Gastrocnemius medialis (tissue), 4 donors: ENCODE measurements around the gene MEIS2. TPM values are rescaled to one million over a fixed set of nuclear protein-coding genes. Genes with fewer than 3 reads are reported as not detected.

Experiments used
- ATAC-seq, 2 donors: fragments of 150-250 bp; one replicate each; pipeline ENCODE4 v1.9.1; 2016
- DNase-seq, 2 donors: peaks; one replicate each; pipeline ENCODE4 v3.0.0-alpha.2; 2019
- H3K27ac ChIP-seq, 4 donors: fragments of 200-600 bp; sonication (generic); 1 replicate in 1 of 4; 2 replicates in 3 of 4; pipeline ENCODE4 v1.5.1; 2016 to 2018; ENCODE audit warnings: mild to moderate bottlenecking in 2 of 4, moderate library complexity in 1 of 4
- H3K27me3 ChIP-seq, 3 donors: fragments of 200-600 bp; sonication (generic) in 2 of 3; 1 replicate in 1 of 3; 2 replicates in 2 of 3; pipeline versions ENCODE4 v1.5.1 to v1.6.0; 2016 to 2019; ENCODE audit warnings: mild to moderate bottlenecking in 1 of 3, moderate library complexity in 1 of 3
- H3K36me3 ChIP-seq, 2 donors: fragments of 200-600 bp; sonication (generic) in 1 of 2; one replicate each; pipeline ENCODE4 v1.5.1; 2017 to 2018
- H3K4me1 ChIP-seq, 2 donors: fragments of 200-600 bp; sonication (generic) in 1 of 2; one replicate each; pipeline ENCODE4 v1.5.1; 2016 to 2017; ENCODE audit warnings: mild to moderate bottlenecking in 2 of 2
- H3K4me3 ChIP-seq, 4 donors: fragments of 200-600 bp; sonication (generic) in 3 of 4; 1 replicate in 1 of 4; 2 replicates in 3 of 4; pipeline ENCODE4 v1.5.1; 2016 to 2019; ENCODE audit warnings: mild to moderate bottlenecking in 2 of 4
- H3K9me3 ChIP-seq, 3 donors: fragments of 200-600 bp; sonication (generic) in 2 of 3; 1 replicate in 1 of 3; 2 replicates in 2 of 3; pipeline ENCODE4 v1.5.1; 2016 to 2019
- CTCF ChIP-seq, 5 experiments: fragments of 450-650 bp in 3 of 5; fragments of 200-600 bp in 2 of 5; sonication (generic) in 2 of 5; IDR thresholded peaks in 4 of 5; conservative IDR thresholded peaks in 1 of 5; 1 replicate in 4 of 5; 2 replicates in 1 of 5; pipeline ENCODE4 v1.5.1; 2016 to 2019; ENCODE audit warnings: antibody characterized with exemption in 5 of 5, mild to moderate bottlenecking in 3 of 5, moderate library complexity in 3 of 5
- POLR2A ChIP-seq, 2 donors: fragments of 450-650 bp; IDR thresholded peaks; one replicate each; pipeline ENCODE4 v1.6.1; 2017; ENCODE audit warnings: antibody characterized with exemption in 2 of 2, mild to moderate bottlenecking in 2 of 2, moderate library complexity in 2 of 2
- in situ Hi-C, 4 donors: fragments of 200-750 bp; cut with MboI; loops; one replicate each; pipeline versions ENCODE4 v1.15.0 to v1.8.0; 2017; ENCODE audit warnings: low sequenced_read_pairs in 4 of 4
- intact Hi-C: fragments of 100-400 bp; cut with DNase I; formaldehyde crosslinking; loops from one replicate; pipeline ENCODE4 v1.15.1; 2023; ENCODE audit warnings: low total_unique reads
- total RNA-seq, 4 donors: library from RNA; depleted of rRNA; stranded (reverse); fragments of >200 nt; gene quantifications; one replicate each; pipeline versions ENCODE4 v1.1.0 to v1.2.3, GENCODE V29; 2016

Gene MEIS2
- total RNA-seq, 4 donors from 2014 or later, result 0.31 to 1.8 (median 0.40) TPM; not detected in 1

DNA sequence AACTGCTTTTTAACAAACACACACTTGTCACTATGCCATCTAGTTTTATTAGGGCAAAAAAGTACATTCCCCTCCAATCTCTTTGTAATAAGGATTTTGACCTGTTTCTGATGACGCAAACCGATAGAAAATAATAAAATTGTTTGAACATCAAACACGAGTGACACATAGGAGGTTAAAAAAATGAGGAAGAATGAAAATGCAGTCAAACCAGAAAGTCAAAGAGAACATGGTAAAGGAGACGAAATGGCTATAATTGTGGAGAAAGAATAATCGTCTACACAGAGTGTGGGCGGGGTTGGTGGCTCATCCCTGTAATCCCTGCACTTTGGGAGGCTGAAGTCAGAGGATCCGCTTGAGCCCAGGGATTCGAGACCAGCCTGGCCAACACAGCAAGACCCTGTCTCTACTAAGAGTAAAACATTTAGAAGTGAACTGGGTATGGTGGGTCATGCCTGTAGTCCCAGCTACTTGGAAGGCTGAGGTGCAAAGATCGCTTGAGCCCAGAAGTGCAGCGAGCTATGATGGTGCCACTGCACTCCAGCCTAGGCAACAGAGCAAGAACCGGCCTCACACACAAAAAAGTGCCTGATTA is 83.2 kb downstream of the MEIS2 start:
- DNase-seq, result no peak
- TF ChIP-seq CTCF (IDR thresholded peaks at IDR 0.05 in 4 of 5, conservative IDR thresholded peaks at IDR 0.05 in 1 of 5) (no peak), POLR2A (IDR thresholded peaks at IDR 0.05) (no peak)
- Histone ChIP-seq H3K4me1 (no peaks in the 10 kb centered on the region), H3K9me3 (no peaks in the 10 kb centered on the region), H3K27ac (no peak overlapping the region), H3K4me3 (no peak overlapping the region), H3K36me3 (no peaks in the 10 kb centered on the region), H3K27me3 (peaks cover 0 to 5% (median 3%) of the 10 kb centered on the region in 3 donors)
- ATAC-seq, result no peak
- in situ Hi-C loops (no loop called here), intact Hi-C loops (no loop called here)

DNA sequence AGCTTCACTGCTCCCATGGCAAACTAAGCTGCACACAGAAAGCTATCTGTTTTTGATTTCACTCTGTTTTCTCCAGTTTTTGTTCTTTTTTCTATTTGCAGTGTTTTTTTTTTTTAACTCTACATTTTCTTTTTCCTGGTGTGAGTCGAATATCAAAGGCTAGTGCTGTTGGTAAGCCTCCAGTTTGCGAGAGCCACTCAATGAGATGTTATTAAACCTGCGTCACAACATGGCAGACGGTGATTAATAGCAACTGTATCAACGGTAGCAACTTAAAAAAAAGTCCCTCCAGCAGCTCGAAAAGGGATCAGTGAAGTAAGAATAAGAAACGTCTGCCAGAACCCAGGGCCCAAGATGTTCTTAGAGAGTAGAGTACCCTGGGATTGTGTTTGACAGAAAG is 84.1 kb downstream of the MEIS2 start:
- intact Hi-C loops, result no loop called here
- Histone ChIP-seq H3K27ac (no peak overlapping the region), H3K36me3 (no peaks in the 10 kb centered on the region), H3K4me1 (no peaks in the 10 kb centered on the region), H3K9me3 (no peaks in the 10 kb centered on the region), H3K27me3 (peaks cover 0 to 5% (median 3%) of the 10 kb centered on the region in 3 donors), H3K4me3 (no peak overlapping the region)
- ATAC-seq, result no peak
- DNase-seq, result no peak
- TF ChIP-seq CTCF (IDR thresholded peaks at IDR 0.05 in 4 of 5, conservative IDR thresholded peaks at IDR 0.05 in 1 of 5) (no peak), POLR2A (IDR thresholded peaks at IDR 0.05) (no peak)
- in situ Hi-C loops, result no loop called here

- Histone ChIP-seq H3K36me3 (no peaks in the 10 kb centered on the region), H3K27ac (no peak overlapping the region), H3K4me1 (no peaks in the 10 kb centered on the region), H3K4me3 (no peak overlapping the region), H3K27me3 (peaks cover 0 to 5% (median 3%) of the 10 kb centered on the region in 3 donors), H3K9me3 (no peaks in the 10 kb centered on the region)
- TF ChIP-seq POLR2A (IDR thresholded peaks at IDR 0.05), result no peak
- TF ChIP-seq CTCF (IDR thresholded peaks at IDR 0.05 in 4 of 5, conservative IDR thresholded peaks at IDR 0.05 in 1 of 5), result no peak
- ATAC-seq (no peak), DNase-seq (no peak)
- in situ Hi-C loops (no loop called here), intact Hi-C loops (no loop called here)
These were observed 84.9 kb downstream of the MEIS2 start for GRCh38 chr15:37015451-37015850.

- H3K27me3 ChIP-seq, result peaks cover 0 to 5% (median 3%) of the 10 kb centered on the region in 3 donors
- no peak for DNase-seq
- intact Hi-C loops, result no loop called here
- no peak overlapping the region for H3K27ac ChIP-seq
- H3K4me1 ChIP-seq, result no peaks in the 10 kb centered on the region
- no peaks in the 10 kb centered on the region for H3K36me3 ChIP-seq
- in situ Hi-C loops, result no loop called here
- H3K4me3 ChIP-seq, result no peak overlapping the region
- H3K9me3 ChIP-seq, result no peaks in the 10 kb centered on the region
- no peak for ATAC-seq
- no peak for TF ChIP-seq POLR2A (IDR thresholded peaks at IDR 0.05)
- TF ChIP-seq CTCF (IDR thresholded peaks at IDR 0.05 in 4 of 5, conservative IDR thresholded peaks at IDR 0.05 in 1 of 5), result no peak
These were observed 85.3 kb downstream of the MEIS2 start for GRCh38 chr15:37015035-37015434.

DNA sequence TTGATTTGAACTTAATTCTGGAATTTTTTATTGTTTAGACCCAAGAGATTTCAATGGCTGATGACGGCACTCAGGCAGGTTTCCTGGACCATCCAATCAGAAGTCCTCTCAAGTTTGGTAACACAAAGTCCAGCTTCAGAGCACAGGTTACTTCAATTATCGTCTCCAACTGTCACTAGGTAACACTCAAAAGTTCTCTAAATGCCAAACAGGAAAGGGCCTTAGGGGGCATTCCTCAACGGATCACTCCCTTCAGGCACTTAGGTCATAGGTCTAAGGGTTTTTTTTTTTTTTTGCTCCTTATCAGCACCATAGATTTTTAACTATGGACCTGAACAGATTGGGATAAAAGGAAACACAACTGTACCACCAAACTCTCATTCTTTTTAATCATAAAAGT is 85.8 kb downstream of the MEIS2 start:
- in situ Hi-C loops (no loop called here), intact Hi-C loops (no loop called here)
- Histone ChIP-seq H3K36me3 (no peaks in the 10 kb centered on the region), H3K9me3 (no peaks in the 10 kb centered on the region), H3K4me3 (no peak overlapping the region), H3K4me1 (no peaks in the 10 kb centered on the region), H3K27ac (no peak overlapping the region), H3K27me3 (peaks cover 0 to 5% (median 3%) of the 10 kb centered on the region in 3 donors)
- no peak for ATAC-seq
- no peak for DNase-seq
- TF ChIP-seq CTCF (IDR thresholded peaks at IDR 0.05 in 4 of 5, conservative IDR thresholded peaks at IDR 0.05 in 1 of 5), result no peak
